HepG2 (cell line): ENCODE data around the gene CCDC69.

Source experiments
- ETV6 ChIP-seq: sonication (generic); formaldehyde crosslinking; conservative IDR thresholded peaks from 2 replicates; pipeline ENCODE4 v1.4.0; 2020; ENCODE audit warnings: missing genetic modification reagents
- ZNF121 ChIP-seq: sonication (generic); formaldehyde crosslinking; IDR thresholded peaks from 2 replicates; pipeline ENCODE4 v1.5.0; 2020; ENCODE audit warnings: mild to moderate bottlenecking, missing genetic modification reagents

GRCh38 chr5:151245680-151246219 is 21.9 kb upstream of the CCDC69 start:
- no peak for TF ChIP-seq ZNF121 (CRISPR knock-in tag)
- no peak for TF ChIP-seq ETV6
